GM12878 (cell line): ENCODE measurements around the gene HOXB2. TPM values are rescaled to one million over a fixed set of nuclear protein-coding genes. Genes with fewer than 3 reads are reported as not detected.

Source experiments
- ATAC-seq: fragments of 200-7000 bp; cut with Tn5 transposase; 3 replicates; pipeline ENCODE4 v1.9.1; 2020; ENCODE audit warnings: mild to moderate bottlenecking, moderate library complexity
- Bru-seq: library from RNA; stranded (reverse); fragments of 400-500 nt; gene quantifications from one replicate; lab custom pipeline; 2021; lab: Mats Ljungman, UMichigan
- BruChase-seq, 2 experiments: library from RNA; stranded (reverse); fragments of 400-500 nt; gene quantifications; one replicate each; lab custom pipeline; 2021; lab: Mats Ljungman, UMichigan
- BruUV-seq: library from RNA; stranded (reverse); fragments of 400-500 nt; replicated peaks from 2 replicates; lab custom pipeline; 2021; lab: Mats Ljungman, UMichigan
- CTCF ChIA-PET: fragments of 300-600 bp; sonication (Branson Sonifier 250); formaldehyde crosslinking; extraction: SDS; loops from one replicate; lab custom pipeline; 2021; ENCODE audit warnings: inconsistent platforms; lab: Yijun Ruan, JAX
- POLR2A ChIA-PET: fragments of 350-600 bp; formaldehyde crosslinking; extraction: SDS; loops from one replicate; lab custom pipeline; 2021; ENCODE audit warnings: inconsistent platforms; lab: Charles Lee
- RAD21 ChIA-PET: fragments of 300-600 bp; sonication (Branson Sonifier 250); formaldehyde crosslinking; loops from one replicate; lab custom pipeline; 2023; ENCODE audit warnings: antibody characterized with exemption; ENCODE audit not compliant: unreplicated experiment; lab: Charles Lee
- SMC1A ChIA-PET: fragments of 300-600 bp; sonication (Branson Sonifier 250); formaldehyde crosslinking; loops from one replicate; lab custom pipeline; 2023; ENCODE audit not compliant: unreplicated experiment, uncharacterized antibody; lab: Charles Lee
- DNase-seq: peaks from one replicate; pipeline ENCODE4 v3.0.0-alpha.2; 2011; ENCODE audit warnings: low read depth, low spot score
- FAIRE-seq: peaks from 3 replicates; lab custom pipeline; 2011; peaks lifted over from hg19 to GRCh38; lab: Jason Lieb, UNC
- H2AFZ ChIP-seq: 2 replicates; pipeline ENCODE4 v1.6.0; 2011; ENCODE audit warnings: low read depth, low read length, control low read depth; ENCODE audit not compliant: control insufficient read depth
- H3K27ac ChIP-seq: 2 replicates; pipeline ENCODE4 v1.5.1; 2011; ENCODE audit warnings: control low read depth; ENCODE audit not compliant: control insufficient read depth, insufficient read depth
- H3K27me3 ChIP-seq, 2 experiments: replicated peaks in 1 of 2; 2 replicates each; pipeline versions ENCODE4 v1.6.0 to v1.6.1; 2011; ENCODE audit warnings: low read length in 1 of 2; ENCODE audit not compliant: control insufficient read depth in 2 of 2, insufficient read depth in 2 of 2
- H3K36me3 ChIP-seq, 2 experiments: 2 replicates each; pipeline ENCODE4 v1.5.1; 2011; ENCODE audit warnings: low read length in 1 of 2; ENCODE audit not compliant: control insufficient read depth in 2 of 2, insufficient read depth in 2 of 2
- H3K4me1 ChIP-seq: 2 replicates; pipeline ENCODE4 v1.6.1; 2011; ENCODE audit warnings: mild to moderate bottlenecking, low read length, moderate library complexity, mixed read lengths; ENCODE audit not compliant: control insufficient read depth, insufficient read depth
- H3K4me2 ChIP-seq: 2 replicates; pipeline ENCODE4 v1.6.0; 2011; ENCODE audit warnings: control low read depth; ENCODE audit not compliant: control insufficient read depth, insufficient read depth
- H3K4me3 ChIP-seq: fragments of 200-600 bp; sonication (generic); 2 replicates; pipeline ENCODE4 v1.5.1; 2016
- H3K79me2 ChIP-seq: 2 replicates; pipeline ENCODE4 v1.6.0; 2011; ENCODE audit warnings: low read length; ENCODE audit not compliant: control insufficient read depth, insufficient read depth
- H3K9ac ChIP-seq: 2 replicates; pipeline ENCODE4 v1.8.0; 2011; ENCODE audit warnings: low read length, control low read depth, mixed read lengths; ENCODE audit not compliant: control insufficient read depth, insufficient read depth
- H3K9me3 ChIP-seq: replicated peaks from 3 replicates; pipeline ENCODE4 v1.5.1; 2011; ENCODE audit warnings: mild to moderate bottlenecking, low read length; ENCODE audit not compliant: control insufficient read depth, insufficient read depth
- H4K20me1 ChIP-seq: 2 replicates; pipeline ENCODE4 v1.6.0; 2011; ENCODE audit not compliant: control insufficient read depth, insufficient read depth
- BACH1 ChIP-seq: fragments of 450-650 bp; IDR thresholded peaks from 2 replicates; pipeline ENCODE4 v1.6.1; 2017; ENCODE audit warnings: mild to moderate bottlenecking, borderline replicate concordance
- ESRRA ChIP-seq: IDR thresholded peaks from 2 replicates; pipeline ENCODE4 v1.6.1; 2012; ENCODE audit warnings: mild to moderate bottlenecking, low read length, improper control_type of control experiment
- MYC ChIP-seq: IDR thresholded peaks from 2 replicates; pipeline ENCODE4 v1.6.1; 2011; ENCODE audit warnings: mild to moderate bottlenecking, low read length, moderate library complexity, inconsistent platforms; ENCODE audit not compliant: insufficient read depth, insufficient replicate concordance, insufficient read length, severe bottlenecking
- NFYB ChIP-seq: IDR thresholded peaks from 2 replicates; pipeline ENCODE4 v1.6.1; 2011; ENCODE audit warnings: low read depth, mild to moderate bottlenecking, low read length, improper control_type of control experiment, moderate library complexity; ENCODE audit not compliant: insufficient read depth
- WGBS: methylation state at CpG from one replicate; pipeline ENCODE4 v1.1.6; 2016; ENCODE audit warnings: low lambda C conversion rate; ENCODE audit not compliant: insufficient replicate concordance, insufficient coverage; ENCODE audit errors: missing lambda C conversion rate; 5-methylcytosine and 5-hydroxymethylcytosine counted together
- in situ Hi-C: fragments of 300-500 bp; cut with MboI; formaldehyde crosslinking; loops from 9 replicates; pipeline ENCODE4 v1.14.3; 2018; ENCODE audit warnings: mixed read lengths
- intact Hi-C: fragments of 100-400 bp; cut with micrococcal nuclease; formaldehyde crosslinking; loops from one replicate; pipeline ENCODE4 v1.14.2; 2022; ENCODE audit not compliant: unreplicated experiment
- long read RNA-seq, 2 experiments: library from polyadenylated mRNA; unstranded; transcript quantifications; one replicate each; pipeline ENCODE4 v2.0.0, GENCODE V29; 2019 to 2020
- polyA minus RNA-seq, 3 experiments: library from RNA; depleted of rRNA, polyadenylated mRNA; stranded (reverse); fragments of >200 nt; gene quantifications; 2 replicates each; pipeline ENCODE4 v1.2.3, GENCODE V29; 2011
- polyA plus RNA-seq, 11 experiments: library from polyadenylated mRNA; depleted of rRNA in 4 of 11; unstranded in 6 of 11; stranded (reverse) in 5 of 11; fragments of >200 nt; fragmentation: Nextera tagmentation in 4 of 11; fragmentation: Illumina TruSeq in 1 of 11; extraction: Ambion mirVana in 4 of 11; extraction: Trizol in 1 of 11; gene quantifications; 1 replicate in 1 of 11; 2 replicates in 10 of 11; pipeline versions ENCODE4 v1.2.1 to v1.2.3, GENCODE V29; 2011 to 2016; ENCODE audit warnings: inconsistent platforms in 2 of 11, missing spikeins in 2 of 11, low read depth in 1 of 11
- total RNA-seq, 4 experiments: library from RNA; depleted of rRNA in 3 of 4; stranded (reverse); fragments of >200 nt in 3 of 4; fragmentation: Illumina TruSeq in 1 of 4; extraction: Trizol in 1 of 4; gene quantifications; 2 replicates each; pipeline versions ENCODE4 v1.2.1 to v1.2.3, GENCODE V29; 2013 to 2021
- TF ChIP-seq, protein P1 (sequence below): fragments of 450-650 bp; IDR thresholded peaks from 2 replicates; pipeline ENCODE4 v1.6.1; 2017; ENCODE audit warnings: mild to moderate bottlenecking
- TF ChIP-seq, protein P2 (sequence below): IDR thresholded peaks from 2 replicates; pipeline ENCODE4 v1.6.1; 2011; ENCODE audit warnings: borderline replicate concordance, low read depth, mild to moderate bottlenecking, moderate library complexity, low read length; ENCODE audit not compliant: insufficient read depth, poor library complexity, severe bottlenecking
- TF ChIP-seq, protein P3 (sequence below): fragments of 450-650 bp; IDR thresholded peaks from 2 replicates; pipeline ENCODE4 v1.6.1; 2017; ENCODE audit warnings: mild to moderate bottlenecking, moderate library complexity

Gene HOXB2
- 3.3 and 6.2 TPM in 2 replicates for total RNA-seq (2013; cell fraction: nucleolus; rRNA removed)
- total RNA-seq (2014; rRNA removed) (1.4 and 2.0 TPM in 2 replicates), total RNA-seq (2014; rRNA removed; fragmentation: Illumina TruSeq; extraction: Trizol) (1.7 and 1.8 TPM in 2 replicates), total RNA-seq (2021) (6.3 and 6.7 TPM in 2 replicates), polyA plus RNA-seq (2011; rRNA removed) (0.42 and 0.48 TPM in 2 replicates), polyA plus RNA-seq (2014; fragmentation: Illumina TruSeq; extraction: Trizol) (2.6 and 3.6 TPM in 2 replicates), polyA plus RNA-seq (2014; fragmentation: Nextera tagmentation; extraction: Ambion mirVana) (under 1 TPM; 0.16 to 0.88 TPM), polyA plus RNA-seq (2014; rRNA removed) (8.8 and 9.2 TPM in 2 replicates), polyA plus RNA-seq (2016; fragmentation: Nextera tagmentation; extraction: Ambion mirVana) (1 to 10 TPM; 3.1 to 4.1 TPM), polyA minus RNA-seq (2011; rRNA and poly(A)+ RNA removed) (0.29 and 0.52 TPM in 2 replicates), Bru-seq, nascent RNA (percentile 80 among the genes with signal in this experiment), BruChase-seq, experiment 1, labeled RNA remaining after a 6-hour chase (percentile 76 among the genes with signal in this experiment), BruChase-seq, experiment 2, labeled RNA remaining after a 2-hour chase (percentile 84 among the genes with signal in this experiment)
- 0.94 TPM for polyA plus RNA-seq (2011; ENCODE audit: low read depth)
- 0.45 and 0.57 TPM in 2 replicates for polyA plus RNA-seq (2011; cell fraction: cytosol; rRNA removed)
- 0.91 and 0.97 TPM in 2 replicates for polyA plus RNA-seq (2011; cell fraction: nucleus; rRNA removed)
- 2.4 and 3.0 TPM in 2 replicates for polyA plus RNA-seq (2012)
- not detected in 2 replicates for polyA minus RNA-seq (2011; cell fraction: cytosol; rRNA and poly(A)+ RNA removed)
- 0.85 and 1.1 TPM in 2 replicates for polyA minus RNA-seq (2011; cell fraction: nucleus; rRNA and poly(A)+ RNA removed)
- long read RNA-seq, experiment 1, partial matches to known transcripts, result 5 of 13 reads
- long read RNA-seq, experiment 1, other reads (novel, unspliced or antisense), result 5 of 13 reads
- long read RNA-seq, experiment 2, partial matches to known transcripts, result 0 of 2 reads
- long read RNA-seq, experiment 2, other reads (novel, unspliced or antisense), result 2 of 2 reads

DNA sequence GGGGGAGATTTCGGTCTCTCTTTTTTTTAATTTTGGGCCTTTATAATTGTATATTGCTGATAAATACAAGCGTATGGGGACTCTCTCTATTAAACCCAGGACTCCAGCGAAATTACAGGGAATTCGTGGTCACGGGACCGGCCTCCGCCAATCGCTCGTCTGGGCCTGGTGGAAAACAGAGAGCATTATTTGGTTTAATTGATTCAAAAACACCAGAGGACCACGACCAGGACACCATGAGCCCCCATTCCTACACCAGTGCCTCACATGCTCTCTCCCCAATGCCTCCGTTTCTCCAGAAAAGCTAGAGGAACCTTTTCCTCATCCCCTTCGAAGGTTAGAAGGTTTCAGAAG lies at the start of gene HOXB2:
Gene HOXB2 (minus strand): TSS at position 88 of the 354 bp plus-strand sequence. CDS start 198 bp downstream, outside the sequence.
- ATAC-seq (no peak), DNase-seq (no peak), FAIRE-seq (no peak)
- in situ Hi-C loops, result no loop called here
- H3K4me1 ChIP-seq, result peaks cover 7% of the 10 kb centered on the region
- ChIA-PET CTCF (no interaction called here), POLR2A (no interaction called here), RAD21 (no interaction called here), SMC1A (no interaction called here)
- no peaks in the 10 kb centered on the region for H4K20me1 ChIP-seq
- H3K4me3 ChIP-seq, result peak within 1 kb of the TSS; percentile 69
- peaks cover 0 to 3% of the 10 kb centered on the region in 2 experiments; a peak in 2 of 4 replicates for H3K36me3 ChIP-seq
- BruUV-seq, result TSS peak; percentile 48
- peak within 1 kb of the TSS; percentile 77 for H3K9ac ChIP-seq
- peaks cover 0 to 4% of the 10 kb centered on the region in 2 experiments; a peak in 1 of 4 replicates for H3K27me3 ChIP-seq
- no peaks in the 10 kb centered on the region for H3K9me3 ChIP-seq
- TF ChIP-seq, protein P1, sequence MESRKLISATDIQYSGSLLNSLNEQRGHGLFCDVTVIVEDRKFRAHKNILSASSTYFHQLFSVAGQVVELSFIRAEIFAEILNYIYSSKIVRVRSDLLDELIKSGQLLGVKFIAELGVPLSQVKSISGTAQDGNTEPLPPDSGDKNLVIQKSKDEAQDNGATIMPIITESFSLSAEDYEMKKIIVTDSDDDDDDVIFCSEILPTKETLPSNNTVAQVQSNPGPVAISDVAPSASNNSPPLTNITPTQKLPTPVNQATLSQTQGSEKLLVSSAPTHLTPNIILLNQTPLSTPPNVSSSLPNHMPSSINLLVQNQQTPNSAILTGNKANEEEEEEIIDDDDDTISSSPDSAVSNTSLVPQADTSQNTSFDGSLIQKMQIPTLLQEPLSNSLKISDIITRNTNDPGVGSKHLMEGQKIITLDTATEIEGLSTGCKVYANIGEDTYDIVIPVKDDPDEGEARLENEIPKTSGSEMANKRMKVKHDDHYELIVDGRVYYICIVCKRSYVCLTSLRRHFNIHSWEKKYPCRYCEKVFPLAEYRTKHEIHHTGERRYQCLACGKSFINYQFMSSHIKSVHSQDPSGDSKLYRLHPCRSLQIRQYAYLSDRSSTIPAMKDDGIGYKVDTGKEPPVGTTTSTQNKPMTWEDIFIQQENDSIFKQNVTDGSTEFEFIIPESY, result no peak
- peak; percentile 47; the same call in 1 of the 2 replicates for TF ChIP-seq NFYB
- no peak for TF ChIP-seq ESRRA
- TF ChIP-seq BACH1, result no peak
- TF ChIP-seq, protein P2, sequence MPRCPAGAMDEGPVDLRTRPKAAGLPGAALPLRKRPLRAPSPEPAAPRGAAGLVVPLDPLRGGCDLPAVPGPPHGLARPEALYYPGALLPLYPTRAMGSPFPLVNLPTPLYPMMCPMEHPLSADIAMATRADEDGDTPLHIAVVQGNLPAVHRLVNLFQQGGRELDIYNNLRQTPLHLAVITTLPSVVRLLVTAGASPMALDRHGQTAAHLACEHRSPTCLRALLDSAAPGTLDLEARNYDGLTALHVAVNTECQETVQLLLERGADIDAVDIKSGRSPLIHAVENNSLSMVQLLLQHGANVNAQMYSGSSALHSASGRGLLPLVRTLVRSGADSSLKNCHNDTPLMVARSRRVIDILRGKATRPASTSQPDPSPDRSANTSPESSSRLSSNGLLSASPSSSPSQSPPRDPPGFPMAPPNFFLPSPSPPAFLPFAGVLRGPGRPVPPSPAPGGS, result no peak
- TF ChIP-seq, protein P3, sequence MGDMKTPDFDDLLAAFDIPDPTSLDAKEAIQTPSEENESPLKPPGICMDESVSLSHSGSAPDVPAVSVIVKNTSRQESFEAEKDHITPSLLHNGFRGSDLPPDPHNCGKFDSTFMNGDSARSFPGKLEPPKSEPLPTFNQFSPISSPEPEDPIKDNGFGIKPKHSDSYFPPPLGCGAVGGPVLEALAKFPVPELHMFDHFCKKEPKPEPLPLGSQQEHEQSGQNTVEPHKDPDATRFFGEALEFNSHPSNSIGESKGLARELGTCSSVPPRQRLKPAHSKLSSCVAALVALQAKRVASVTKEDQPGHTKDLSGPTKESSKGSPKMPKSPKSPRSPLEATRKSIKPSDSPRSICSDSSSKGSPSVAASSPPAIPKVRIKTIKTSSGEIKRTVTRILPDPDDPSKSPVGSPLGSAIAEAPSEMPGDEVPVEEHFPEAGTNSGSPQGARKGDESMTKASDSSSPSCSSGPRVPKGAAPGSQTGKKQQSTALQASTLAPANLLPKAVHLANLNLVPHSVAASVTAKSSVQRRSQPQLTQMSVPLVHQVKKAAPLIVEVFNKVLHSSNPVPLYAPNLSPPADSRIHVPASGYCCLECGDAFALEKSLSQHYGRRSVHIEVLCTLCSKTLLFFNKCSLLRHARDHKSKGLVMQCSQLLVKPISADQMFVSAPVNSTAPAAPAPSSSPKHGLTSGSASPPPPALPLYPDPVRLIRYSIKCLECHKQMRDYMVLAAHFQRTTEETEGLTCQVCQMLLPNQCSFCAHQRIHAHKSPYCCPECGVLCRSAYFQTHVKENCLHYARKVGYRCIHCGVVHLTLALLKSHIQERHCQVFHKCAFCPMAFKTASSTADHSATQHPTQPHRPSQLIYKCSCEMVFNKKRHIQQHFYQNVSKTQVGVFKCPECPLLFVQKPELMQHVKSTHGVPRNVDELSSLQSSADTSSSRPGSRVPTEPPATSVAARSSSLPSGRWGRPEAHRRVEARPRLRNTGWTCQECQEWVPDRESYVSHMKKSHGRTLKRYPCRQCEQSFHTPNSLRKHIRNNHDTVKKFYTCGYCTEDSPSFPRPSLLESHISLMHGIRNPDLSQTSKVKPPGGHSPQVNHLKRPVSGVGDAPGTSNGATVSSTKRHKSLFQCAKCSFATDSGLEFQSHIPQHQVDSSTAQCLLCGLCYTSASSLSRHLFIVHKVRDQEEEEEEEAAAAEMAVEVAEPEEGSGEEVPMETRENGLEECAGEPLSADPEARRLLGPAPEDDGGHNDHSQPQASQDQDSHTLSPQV, result no peak
- no peak for TF ChIP-seq MYC
- WGBS, result 64% methylated on average over 12 of the region's 12 CpGs
- H2AFZ ChIP-seq, result peak within 1 kb of the TSS; percentile 67
- H3K27ac ChIP-seq, result peak within 1 kb of the TSS; percentile 49
- intact Hi-C loops, result no loop called here
- peak within 1 kb of the TSS; percentile 68 for H3K4me2 ChIP-seq
- H3K79me2 ChIP-seq, result peaks cover 12% of the 10 kb centered on the region
